HG03565 (cell line): ENCODE data around the gene GPATCH4.

Experiments
- ATAC-seq: cut with Tn5 transposase; IDR thresholded peaks from one replicate; pipeline ENCODE4 v1.9.1; 2021; ENCODE audit warnings: mild to moderate bottlenecking, moderate library complexity; ENCODE audit not compliant: unreplicated experiment

GPATCH4 gene

DNA sequence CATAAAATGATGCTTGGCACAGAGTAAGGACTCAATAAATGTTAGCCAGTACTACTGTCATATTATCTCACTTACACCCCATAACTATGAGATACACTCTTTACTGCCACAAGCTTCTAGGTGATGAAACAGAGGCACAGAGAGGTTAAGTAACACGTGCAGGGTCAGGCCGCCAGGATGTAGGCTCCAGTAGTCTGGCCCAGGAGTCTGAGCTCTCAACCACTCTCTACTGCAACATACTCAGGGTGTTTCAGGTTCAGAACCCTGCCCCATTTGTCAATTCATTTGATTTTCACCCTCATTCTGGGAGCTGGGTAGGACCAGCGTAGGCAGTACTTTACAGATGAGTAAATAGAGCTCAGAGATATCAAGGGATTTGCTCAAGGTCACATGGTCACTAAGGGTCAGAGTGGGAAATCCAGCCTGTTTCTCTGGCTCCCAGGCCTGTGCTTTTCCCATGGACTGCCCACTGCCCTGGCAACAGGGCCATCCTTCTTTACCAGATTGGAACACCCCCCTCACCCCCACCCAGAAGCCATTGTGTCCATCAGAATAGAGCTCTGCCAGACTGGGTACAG lies 50.1 kb downstream of the GPATCH4 start:
- ATAC-seq, result no peak

GRCh38 chr1:156550346-156550745 lies 50.9 kb downstream of the GPATCH4 start:
- ATAC-seq, result no peak

GRCh38 chr1:156549831-156550230 lies 51.4 kb downstream of the GPATCH4 start:
- no peak for ATAC-seq

DNA sequence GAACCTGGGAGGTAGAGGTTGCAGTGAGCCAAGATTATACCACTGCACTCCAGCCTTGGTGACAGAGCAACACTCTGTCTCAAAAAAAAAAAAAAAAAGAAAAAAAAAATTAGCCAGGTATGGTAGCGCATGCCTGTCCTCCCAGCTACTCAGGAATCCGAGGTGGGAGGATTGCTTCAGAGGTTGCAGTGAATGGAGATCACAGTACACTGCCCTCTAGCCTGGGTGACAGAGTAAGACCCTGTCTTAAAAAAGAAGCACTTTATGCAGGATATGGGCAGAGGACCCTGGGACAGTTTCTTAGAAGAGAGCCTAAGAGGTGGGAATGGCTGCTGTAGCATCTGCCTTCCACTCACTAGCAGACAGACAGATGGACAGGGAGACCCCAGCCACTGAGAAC lies 51.9 kb downstream of the GPATCH4 start:
- ATAC-seq, result no peak

DNA sequence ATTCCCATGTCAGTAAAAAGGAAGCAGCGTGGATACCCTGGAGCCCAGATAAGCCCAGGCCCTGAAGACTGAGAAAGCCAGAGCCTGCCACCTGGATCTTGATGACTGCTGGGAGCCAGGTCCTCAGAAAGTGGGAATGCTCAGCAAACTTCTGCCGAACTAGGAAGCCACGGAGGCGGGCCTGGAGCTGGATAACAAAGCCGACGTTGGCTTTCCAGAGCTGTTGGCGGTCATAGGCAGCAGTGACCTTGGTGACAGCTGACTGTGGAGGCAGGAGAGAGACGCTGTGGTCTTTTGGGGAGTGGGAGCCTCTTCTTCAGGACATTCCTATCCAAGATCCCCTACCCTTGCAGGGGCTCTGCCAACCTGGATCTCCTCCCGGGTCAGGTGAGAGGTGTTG lies 53.3 kb downstream of the GPATCH4 start:
- ATAC-seq, result no peak

DNA sequence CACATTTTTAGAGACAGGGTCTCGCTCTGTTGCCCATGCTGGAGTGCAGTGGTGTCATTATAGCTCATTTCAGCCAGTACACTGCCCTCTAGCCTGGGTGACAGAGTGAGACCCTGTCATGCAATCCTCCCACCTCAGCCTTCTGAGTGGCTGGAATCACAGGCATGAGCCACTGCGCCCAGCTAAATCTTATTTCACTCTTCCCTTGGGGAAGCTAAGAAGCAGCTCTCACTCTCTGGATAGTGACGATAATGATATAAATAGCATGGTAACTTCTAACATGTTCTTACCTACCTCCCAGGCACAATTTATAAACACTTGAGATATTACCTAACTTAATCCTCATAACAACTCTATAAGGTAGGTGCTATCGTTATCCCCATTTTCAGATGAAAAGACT lies 53.8 kb downstream of the GPATCH4 start:
- no peak for ATAC-seq

DNA sequence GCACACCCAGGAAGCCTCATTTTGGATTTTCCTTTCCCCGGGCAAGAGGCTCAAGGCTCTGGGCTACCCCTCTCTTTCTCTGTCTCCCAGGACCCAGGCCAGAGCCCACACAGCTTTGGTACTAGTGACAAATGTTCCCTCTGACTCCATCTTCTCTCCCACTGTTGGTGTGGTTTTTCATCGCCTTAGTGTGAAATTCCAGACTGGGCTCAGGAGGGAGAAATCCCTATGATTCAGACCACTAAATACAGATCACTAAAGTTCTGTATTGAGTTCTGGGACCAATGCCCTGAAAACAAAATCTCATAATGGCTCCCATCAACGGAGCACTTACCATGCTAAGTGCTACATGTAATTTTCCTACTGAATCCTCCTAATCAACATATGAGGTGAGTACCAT lies 55.0 kb downstream of the GPATCH4 start:
- no peak for ATAC-seq

GRCh38 chr1:156544592-156545102 lies 56.6 kb downstream of the GPATCH4 start:
- no peak for ATAC-seq
